HepG2 (cell line): Measurements from ENCODE around the gene PPP2R5B. TPM values are rescaled to one million over a fixed set of nuclear protein-coding genes. Genes with fewer than 3 reads are reported as not detected.
A peak's percentile ranks its signal among the peaks of the same experiment; 100 is the strongest.

Source experiments
- BATF2 ChIP-seq: sonication (generic); formaldehyde crosslinking; IDR thresholded peaks from 2 replicates; pipeline ENCODE4 v1.8.0; 2022; ENCODE audit warnings: mild to moderate bottlenecking, missing genetic modification reagents, moderate library complexity
- DRAP1 ChIP-seq: IDR thresholded peaks from 2 replicates; pipeline ENCODE4 v1.6.1; 2016; ENCODE audit warnings: missing genetic modification reagents, missing compliant biosample characterization
- MTERF4 ChIP-seq: sonication (generic); formaldehyde crosslinking; IDR thresholded peaks from 2 replicates; pipeline ENCODE4 v1.8.0; 2023; ENCODE audit warnings: mild to moderate bottlenecking, missing genetic modification reagents
- NFAT5 ChIP-seq: sonication (generic); formaldehyde crosslinking; IDR thresholded peaks from 2 replicates; pipeline ENCODE4 v1.4.0; 2020; ENCODE audit warnings: missing genetic modification reagents
- RBFOX2 ChIP-seq: fragments of 200-400 bp; formaldehyde crosslinking; IDR thresholded peaks from 2 replicates; pipeline ENCODE4 v1.6.1; 2017; ENCODE audit warnings: low read depth, mild to moderate bottlenecking, low read length
- SNRNP70 ChIP-seq: fragments of 200-400 bp; formaldehyde crosslinking; IDR thresholded peaks from 2 replicates; pipeline ENCODE4 v1.6.1; 2017; ENCODE audit warnings: mild to moderate bottlenecking, low read depth, low read length, moderate library complexity
- ZBTB40 ChIP-seq, 2 experiments: fragments of 450-650 bp in 1 of 2; sonication (generic) in 1 of 2; formaldehyde crosslinking in 1 of 2; IDR thresholded peaks; 2 replicates each; pipeline versions ENCODE4 v1.6.1 to v1.8.0; 2016 to 2022; ENCODE audit warnings: antibody characterized with exemption in 1 of 2, mild to moderate bottlenecking in 1 of 2, missing genetic modification reagents in 1 of 2
- ZNF143 ChIP-seq: sonication (generic); formaldehyde crosslinking; IDR thresholded peaks from 2 replicates; pipeline ENCODE4 v1.4.0; 2020; ENCODE audit warnings: missing genetic modification reagents
- ZNF563 ChIP-seq: sonication (generic); formaldehyde crosslinking; IDR thresholded peaks from 2 replicates; pipeline ENCODE4 v1.8.0; 2022; ENCODE audit warnings: mild to moderate bottlenecking, moderate library complexity, missing genetic modification reagents
- ZNF839 ChIP-seq: sonication (generic); formaldehyde crosslinking; IDR thresholded peaks from 2 replicates; pipeline ENCODE4 v1.4.0; 2020; ENCODE audit warnings: missing genetic modification reagents, mild to moderate bottlenecking, borderline replicate concordance
- polyA plus RNA-seq, 8 experiments: library from polyadenylated mRNA; depleted of rRNA in 3 of 8; stranded (reverse) in 7 of 8; unstranded in 1 of 8; fragments of >200 nt; fragmentation: Illumina TruSeq in 4 of 8; extraction: Trizol in 4 of 8; gene quantifications; 2 replicates each; pipeline versions ENCODE4 v1.2.1 to v1.2.3, GENCODE V29; 2011 to 2016; ENCODE audit warnings: low read depth in 4 of 8, missing spikeins in 1 of 8, mixed read lengths in 1 of 8; ENCODE audit not compliant: insufficient read depth in 1 of 8
- total RNA-seq, 5 experiments: library from RNA; depleted of rRNA; stranded (reverse); fragments of >200 nt; fragmentation: Illumina TruSeq; extraction: Trizol; gene quantifications; 2 replicates each; pipeline ENCODE4 v1.2.3, GENCODE V29; 2016; ENCODE audit warnings: low read depth in 1 of 5

The PPP2R5B gene
- total and polyA plus RNA-seq, 2 of the 13 experiments (the other 11 are each of a cell fraction or from before 2014, with no cell fraction given) = 2.3 to 8.3 TPM

- TF ChIP-seq ZNF839 (no peak), RBFOX2 (no peak), MTERF4 (CRISPR knock-in tag) (0 out of 2 replicates have a peak, but pooled peaks have one; percentile 32), SNRNP70 (no peak), ZNF143 (CRISPR knock-in tag) (no peak), NFAT5 (CRISPR knock-in tag) (no peak), ZNF563 (CRISPR knock-in tag) (no peak), ZBTB40 (IDR thresholded peaks at IDR 0.05) (no peak), ZBTB40 (CRISPR knock-in tag; IDR thresholded peaks at IDR 0.05) (no peak), BATF2 (CRISPR knock-in tag) (no peak), DRAP1 (CRISPR knock-in tag) (0 out of 2 replicates have a peak, but pooled peaks have one; percentile 17)
Observed at GRCh38 chr11:64885367-64886286, 38.9 kb upstream of the PPP2R5B start (continued).
